ENCODE data around the gene TMEM62.

The TMEM62 gene

DNA sequence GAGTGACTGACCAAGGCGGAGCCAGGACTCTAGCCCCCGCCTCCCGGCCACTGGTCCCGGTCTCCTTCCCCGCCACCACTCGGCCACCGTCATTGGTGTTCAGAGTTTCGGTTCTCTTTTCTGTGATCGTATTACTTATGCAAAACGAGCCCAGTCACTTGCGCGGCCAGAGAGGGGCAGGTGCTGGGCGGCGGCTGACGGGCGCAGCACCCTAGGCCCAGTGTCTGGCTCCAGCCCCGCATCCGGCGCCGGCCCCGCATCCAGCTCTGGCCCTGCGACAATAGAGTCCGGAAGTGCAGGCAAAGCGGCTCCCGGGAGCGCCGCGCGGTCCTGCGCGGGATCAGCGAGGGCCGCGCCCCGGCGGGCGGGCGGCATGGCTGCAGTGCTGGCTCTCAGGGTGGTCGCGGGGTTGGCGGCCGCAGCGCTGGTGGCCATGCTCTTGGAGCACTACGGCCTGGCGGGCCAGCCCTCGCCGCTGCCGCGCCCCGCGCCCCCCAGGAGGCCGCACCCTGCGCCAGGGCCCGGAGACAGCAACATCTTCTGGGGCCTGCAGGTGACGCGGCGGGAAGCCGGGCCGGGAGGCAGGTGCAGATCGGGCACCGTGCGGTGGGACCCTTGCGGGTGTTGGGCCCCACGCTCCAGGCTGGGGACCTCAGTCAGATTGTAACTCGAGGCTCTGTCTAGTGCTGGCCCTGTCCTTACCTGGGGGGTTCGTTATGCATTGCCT, at the start of gene TMEM62:
Gene TMEM62, plus strand, starts transcription at position 157 of the 727 bp plus-strand sequence. Its CDS starts 217 bp downstream, at position 374.
- DNase-seq (ENCODE audit: low read depth, low spot score), result peak; percentile 35

DNA sequence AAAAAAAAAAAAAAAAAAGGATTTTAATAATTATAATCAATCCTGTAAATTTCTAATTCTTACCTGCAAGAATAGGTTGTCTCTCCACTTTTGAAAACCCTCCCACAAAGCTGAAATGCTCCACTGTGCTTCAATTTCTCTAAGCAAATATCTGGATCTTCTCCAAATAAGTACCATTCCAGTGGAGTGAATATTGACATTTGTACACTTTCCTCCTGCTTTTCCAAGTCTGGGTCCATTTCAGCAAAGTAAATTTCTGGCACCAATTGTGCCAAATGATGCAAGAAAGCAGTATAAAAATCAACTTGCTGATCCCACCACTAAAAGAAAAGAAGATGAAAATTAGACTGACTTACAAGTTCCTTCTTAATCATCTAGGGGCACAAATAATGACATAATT, 47.5 kb upstream of the TMEM62 start:
- DNase-seq (ENCODE audit: low read depth, low spot score), result no peak

DNA sequence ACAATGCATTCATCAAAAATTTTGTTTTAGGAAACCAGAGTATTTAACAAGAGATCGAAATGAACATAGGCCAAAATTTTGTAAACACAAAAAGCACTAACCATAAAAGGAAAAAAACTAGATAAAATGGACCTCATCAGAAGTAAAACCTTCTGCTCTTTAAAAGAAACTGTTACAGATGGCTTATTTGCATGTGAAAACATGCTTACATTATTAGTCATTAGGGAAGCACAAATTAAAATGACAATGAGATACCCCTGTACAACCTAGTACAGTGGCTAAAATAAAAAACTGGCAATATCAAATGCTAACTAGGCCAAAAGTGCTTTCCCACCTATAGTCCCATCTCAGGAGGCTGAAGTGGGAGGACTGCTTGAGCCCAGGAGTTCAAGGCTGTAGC, 46.8 kb upstream of the TMEM62 start:
- no peak for DNase-seq (ENCODE audit: low read depth, low spot score)

DNA sequence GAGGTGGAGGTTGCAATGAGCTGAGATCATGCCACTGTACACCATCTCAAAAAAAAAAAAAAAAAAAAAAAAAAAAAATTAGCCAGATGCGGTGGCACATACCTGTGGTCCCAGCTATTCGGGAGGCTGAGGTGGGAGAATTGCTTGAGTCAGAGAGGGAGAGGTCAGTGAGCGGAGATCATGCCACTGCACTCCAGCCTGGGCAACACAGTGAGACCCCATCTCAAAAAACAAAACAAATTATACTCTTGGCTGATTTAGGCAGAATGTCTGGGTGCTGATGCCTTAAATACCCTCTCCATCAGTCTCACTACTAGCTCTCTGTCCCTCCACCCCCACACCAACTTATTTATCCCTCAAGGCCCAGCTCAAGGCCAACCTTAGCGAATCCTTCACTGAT, 41.5 kb upstream of the TMEM62 start:
- DNase-seq (ENCODE audit: low read depth, low spot score), result no peak

DNA sequence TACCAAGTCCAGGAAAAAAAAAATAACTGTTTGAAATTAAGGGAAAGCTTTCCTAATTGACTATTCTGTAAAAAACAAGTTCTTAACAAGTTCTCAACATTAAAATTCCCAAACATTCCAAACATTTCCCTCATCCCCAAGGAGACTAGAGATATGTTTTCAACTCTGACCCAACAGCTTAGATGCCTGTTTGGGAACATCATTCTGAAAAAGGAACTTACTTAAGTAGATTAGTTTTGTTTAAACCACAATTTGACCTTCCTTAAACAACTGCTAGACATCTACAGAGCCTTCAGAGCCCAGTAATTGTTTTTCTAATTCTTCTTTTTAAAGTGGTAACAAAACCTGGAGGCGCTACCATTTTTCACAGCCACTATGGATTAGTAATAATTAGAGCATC, 40.4 kb upstream of the TMEM62 start:
- DNase-seq (ENCODE audit: low read depth, low spot score), result no peak

DNA sequence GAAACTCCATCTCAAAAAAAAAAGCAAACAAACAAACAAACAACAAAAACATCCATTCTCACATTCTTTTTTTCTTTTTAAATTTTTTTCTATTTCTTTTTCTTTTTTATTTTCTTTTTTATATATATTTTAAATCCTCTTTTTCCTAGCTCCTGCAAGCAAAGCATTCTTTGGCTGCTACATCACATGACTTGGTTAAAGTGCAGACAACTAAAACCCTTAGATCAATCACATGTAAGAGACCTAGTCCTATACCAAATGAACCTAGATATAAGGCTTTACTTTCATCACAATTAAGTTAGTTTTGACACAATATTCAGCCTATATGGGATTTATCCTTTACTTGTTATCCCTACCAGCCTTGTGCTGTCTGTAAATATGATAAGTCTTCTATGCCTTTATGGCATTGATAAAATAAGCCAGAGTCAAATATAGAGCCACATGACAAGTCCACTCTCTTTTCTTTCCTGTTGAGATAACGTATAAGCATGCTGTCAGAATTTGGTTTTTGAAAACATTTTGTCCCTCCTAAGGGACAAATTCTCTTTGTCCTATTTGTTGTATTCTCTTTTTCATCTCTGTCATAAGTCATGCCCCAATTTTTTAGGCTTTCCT, 38.9 kb upstream of the TMEM62 start:
- DNase-seq (ENCODE audit: low read depth, low spot score), result no peak

DNA sequence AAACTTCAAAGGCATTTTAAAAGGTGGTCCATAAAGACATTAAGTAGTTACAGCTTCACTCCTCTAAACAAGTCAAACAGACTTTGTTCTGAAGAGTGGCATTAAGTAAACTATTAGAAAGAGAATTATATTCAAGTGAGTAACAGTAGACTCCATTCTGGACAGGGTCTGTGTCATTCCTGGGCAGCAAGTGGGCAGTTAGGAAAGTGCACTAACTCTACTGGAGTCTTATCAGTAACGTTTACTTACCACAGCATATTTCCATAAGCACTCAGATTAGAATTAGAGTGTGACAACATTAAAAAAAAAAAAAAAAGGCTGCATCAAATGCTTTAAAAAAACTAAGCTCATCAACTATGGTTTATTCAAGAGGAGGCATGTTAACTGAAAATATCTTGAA, 38.1 kb upstream of the TMEM62 start:
- no peak for DNase-seq (ENCODE audit: low read depth, low spot score)

DNA sequence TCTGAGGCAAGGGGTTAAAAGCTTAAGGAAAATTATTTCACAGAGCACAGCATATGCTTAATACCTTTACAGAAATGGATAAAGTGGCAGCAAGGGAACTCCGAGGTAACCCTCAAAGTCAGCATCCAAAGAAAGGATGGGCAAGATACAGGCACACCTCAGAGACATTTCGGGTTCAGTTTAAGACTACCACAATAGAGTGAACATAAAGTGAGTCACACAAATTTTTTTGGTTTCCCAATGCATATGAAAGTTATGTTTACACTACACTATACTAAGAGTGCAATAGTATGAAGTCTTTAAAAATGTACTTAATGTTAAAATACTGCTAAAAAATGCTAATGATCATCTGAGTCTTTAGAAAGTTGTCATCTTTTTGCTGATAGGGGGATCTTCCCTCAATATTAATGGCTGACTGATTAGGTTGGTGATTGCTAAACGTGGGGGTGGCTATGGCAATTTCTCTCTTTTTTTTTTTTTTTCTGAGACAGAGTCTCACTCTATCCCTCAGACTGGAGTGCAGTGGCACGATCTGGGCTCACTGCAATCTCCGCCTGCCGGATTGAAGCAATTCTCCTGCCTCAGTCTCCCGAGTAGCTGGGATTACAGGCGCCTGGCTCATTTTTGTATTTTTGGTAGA, 37.6 kb upstream of the TMEM62 start:
- DNase-seq (ENCODE audit: low read depth, low spot score), result no peak

DNA sequence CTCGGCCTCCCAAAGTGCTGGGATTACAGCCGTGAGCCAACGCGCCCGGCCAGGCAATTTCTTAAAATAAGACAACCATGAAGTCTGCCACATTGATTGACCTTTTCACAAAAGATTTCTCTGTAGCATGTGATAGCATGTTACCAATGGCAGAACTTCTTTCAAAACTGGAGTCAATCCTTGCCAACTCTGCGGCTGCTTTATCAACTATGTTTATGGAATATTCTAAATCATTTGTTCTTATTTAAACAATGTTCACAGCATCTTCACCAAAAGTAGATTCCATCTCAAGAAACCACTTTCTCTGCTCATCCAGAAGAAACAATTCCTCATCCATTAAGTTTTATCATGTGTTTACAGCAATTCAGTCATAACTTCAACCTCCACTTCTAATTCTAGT, 37.0 kb upstream of the TMEM62 start:
- DNase-seq (ENCODE audit: low read depth, low spot score), result no peak

DNA sequence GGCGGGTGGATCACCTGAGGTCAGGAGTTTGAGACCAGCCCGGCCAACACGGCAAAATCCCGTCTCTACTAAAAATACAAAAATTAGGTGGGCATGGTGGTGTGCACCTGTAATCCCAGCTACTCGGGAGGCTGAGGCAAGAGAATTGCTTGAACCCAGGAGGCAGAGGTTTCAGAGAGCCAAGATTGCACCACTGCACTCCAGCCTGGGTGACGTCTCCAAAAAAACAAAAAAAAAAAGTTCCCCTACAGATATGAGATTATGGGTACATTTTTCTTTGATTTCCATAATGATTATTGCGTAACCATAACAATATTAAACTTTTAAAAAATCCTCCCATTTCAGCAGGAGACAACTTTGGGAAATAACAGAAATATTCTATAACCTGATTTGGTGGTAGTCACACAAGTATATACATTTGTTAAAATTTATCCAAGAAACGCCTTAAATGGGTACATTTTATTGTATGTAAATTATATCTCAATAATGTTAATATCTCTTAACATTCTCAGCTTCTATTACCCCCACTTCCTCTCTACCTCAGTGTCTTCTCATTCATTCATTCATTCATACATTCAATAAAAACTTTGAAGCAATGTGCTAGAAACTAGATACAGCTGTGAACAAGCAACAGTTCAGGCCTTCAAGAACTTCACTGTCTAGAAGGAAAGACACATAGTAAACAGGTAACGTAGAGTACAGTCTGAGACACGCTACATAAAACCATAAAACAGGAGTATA, 34.1 kb upstream of the TMEM62 start:
- DNase-seq (ENCODE audit: low read depth, low spot score), result no peak

DNA sequence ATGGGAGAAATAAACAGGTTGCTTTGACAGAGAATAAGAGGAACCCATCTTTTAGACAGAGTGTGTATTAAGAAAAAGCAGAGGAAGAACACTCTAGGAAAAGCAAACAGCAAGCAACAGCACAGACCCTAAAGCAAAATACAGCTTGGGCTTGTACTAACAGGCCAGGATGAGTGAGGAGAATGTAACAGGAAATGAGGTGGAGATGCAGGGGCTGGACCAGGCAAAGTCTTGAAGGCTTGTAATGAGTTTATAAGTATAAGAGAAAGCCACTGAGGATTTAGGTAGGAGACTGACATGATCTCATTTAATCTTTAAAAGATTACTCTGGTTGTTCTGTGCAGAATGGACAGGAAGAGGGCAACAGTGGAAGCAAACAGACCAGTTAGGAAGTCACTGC, 32.4 kb upstream of the TMEM62 start:
- no peak for DNase-seq (ENCODE audit: low read depth, low spot score)

DNA sequence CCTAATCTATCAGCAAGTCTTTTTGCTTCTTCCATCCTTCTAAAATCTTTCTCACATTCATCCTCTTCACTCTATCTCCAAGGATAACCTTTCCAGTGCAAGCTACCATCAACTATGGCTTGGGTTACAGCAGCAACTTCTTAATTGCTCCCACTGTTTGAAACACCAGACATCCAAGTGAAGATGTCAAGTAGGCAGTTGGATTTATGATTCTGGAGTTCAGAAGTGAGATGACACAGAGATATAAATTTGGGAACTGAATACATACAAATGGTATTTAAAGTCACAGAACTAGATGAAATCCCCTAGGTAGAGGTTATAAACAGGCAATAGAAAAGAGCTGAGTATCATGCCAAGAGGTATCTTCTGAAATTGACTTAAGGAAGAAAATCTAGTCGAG, 31.2 kb upstream of the TMEM62 start:
- DNase-seq (ENCODE audit: low read depth, low spot score), result no peak

DNA sequence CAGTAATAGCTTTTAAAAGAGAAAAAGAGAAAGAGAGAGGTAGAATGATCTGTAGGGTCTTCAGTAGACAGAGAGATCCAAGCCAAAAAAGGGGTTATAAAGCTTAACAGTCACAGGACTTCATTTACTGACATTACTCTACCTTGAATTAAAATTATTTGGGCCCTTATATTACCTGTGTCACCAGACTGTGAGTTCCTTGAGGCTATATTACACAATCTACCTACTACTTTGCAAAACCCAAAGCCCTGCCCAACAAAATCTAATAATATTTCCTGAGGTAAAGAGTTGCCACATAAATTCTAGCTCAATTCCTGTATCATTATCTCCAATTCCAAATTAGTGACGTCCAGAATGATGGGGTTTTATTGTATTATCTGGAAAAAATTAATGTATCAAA, 29.5 kb upstream of the TMEM62 start:
- DNase-seq (ENCODE audit: low read depth, low spot score), result no peak

DNA sequence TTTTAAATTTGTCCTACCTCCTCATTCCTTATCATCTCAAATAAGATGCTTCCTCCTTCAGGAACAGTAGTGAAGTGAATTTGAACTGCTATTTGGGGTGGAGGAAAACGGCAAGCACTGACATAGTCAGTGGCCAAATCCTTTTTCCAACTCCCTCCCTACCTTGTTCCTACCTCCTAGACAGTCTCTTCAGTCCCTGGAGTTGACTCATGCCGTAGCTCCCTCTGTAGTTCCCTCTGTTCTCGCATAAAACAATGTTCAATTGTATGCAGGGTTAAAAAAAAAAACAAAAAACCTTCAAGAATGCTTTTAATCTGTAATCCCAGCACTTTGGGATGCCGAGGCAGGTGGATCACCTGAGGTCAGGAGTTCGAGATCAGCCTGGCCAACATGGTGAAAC, 29.0 kb upstream of the TMEM62 start:
- no peak for DNase-seq (ENCODE audit: low read depth, low spot score)

DNA sequence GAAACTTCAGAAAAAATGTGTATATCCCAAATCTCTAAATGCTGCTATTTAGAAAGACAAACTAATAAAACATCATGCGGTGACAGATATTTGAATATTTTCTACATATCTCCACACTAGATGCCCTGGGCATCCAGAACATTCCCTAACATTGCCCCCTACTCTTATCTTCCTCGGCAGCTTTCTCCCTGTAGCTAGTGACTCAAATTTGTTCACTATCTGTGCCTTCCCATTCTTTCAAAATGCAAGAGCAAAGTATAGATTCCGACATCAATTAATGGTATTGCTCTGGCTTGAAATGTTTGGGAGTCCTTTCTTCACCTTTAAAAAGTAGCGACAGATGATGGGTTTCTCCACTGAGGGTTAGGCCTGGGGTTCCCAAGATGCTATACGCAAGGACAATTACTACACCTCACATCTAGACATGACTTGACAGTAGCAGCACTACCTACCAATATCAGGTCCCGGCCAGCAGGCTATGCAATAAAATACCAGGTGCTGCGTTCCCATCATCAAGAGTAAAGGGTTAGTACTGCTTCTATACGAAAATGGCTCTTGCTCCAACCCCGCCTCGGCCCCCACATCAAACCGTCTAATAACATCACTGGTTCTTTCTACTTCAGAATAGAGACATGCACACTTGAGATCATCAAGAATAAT, 28.2 kb upstream of the TMEM62 start:
- no peak for DNase-seq (ENCODE audit: low read depth, low spot score)

DNA sequence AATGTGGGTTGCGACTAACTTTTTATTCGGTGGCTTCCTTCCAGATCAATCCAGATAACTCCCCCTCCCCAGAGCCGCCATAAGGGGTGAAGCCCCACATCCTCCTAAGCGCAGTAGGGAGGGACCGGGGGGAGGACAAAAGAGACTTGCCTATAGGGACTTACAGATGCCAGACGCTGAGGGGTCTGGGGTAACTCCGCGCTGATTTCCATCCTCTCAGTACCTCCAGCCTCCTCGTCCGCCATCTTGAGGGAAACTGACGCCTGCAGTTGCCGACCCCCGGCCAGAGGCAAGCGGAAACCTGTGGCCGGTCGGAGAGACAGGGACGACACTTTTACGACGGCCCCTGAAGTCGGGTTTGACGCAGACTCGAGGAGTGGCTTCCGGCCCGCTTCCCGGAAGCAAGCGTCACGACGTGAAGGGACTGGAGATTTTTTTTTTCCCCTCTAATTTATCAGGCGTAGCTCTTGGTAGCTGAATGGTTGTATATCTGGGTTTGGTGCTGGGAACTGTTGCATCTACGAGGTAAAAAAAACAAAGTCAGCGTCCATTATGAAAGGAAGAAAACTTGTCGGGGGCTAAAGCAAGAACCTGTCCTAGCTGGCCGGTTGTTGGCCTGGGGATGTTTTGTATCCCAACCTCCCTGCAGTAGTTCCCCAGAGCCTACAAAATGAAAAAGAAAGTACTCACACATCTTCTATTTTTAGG, 27.5 kb upstream of the TMEM62 start, which contains the start of gene UBR1:
Gene UBR1, minus strand, starts transcription at position 261 of the 708 bp plus-strand sequence. Its CDS starts 16 bp downstream, at position 245.
- DNase-seq (ENCODE audit: low read depth, low spot score), result peak; percentile 90

DNA sequence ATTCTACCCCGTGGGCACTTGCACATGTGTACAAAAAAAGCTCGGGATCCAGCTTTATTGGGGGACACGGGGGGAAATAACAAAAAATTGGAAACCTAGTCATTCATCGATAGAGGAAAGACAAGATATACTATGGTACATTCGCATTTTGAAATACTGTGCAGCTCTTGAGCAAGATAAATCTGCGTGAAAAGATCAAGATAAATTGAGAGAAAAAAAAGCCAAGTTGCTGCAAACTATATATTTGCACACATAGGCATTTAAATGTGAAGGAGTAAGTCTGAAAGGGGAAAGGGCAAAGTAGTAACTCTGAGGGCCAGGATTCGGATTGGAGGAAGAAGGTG, 26.9 kb upstream of the TMEM62 start:
- DNase-seq (ENCODE audit: low read depth, low spot score), result no peak

DNA sequence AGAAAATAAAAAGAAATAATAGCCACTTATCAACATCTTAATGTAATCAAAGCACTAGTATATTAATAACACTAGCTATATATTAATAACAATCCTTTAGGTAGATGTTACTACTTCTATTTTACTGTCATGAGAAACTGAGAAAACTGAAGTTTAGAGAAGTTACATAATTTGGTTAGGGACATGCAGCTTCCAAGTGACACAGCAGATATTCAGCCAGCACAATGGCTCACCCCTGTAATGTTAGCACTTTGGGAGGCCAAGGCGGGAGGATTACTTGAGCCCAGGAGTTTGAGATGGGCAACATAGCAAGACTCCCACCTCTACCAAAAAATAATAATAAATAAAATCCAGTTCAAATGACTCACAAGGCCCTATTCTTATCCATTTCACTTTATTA, 25.6 kb upstream of the TMEM62 start:
- no peak for DNase-seq (ENCODE audit: low read depth, low spot score)

DNA sequence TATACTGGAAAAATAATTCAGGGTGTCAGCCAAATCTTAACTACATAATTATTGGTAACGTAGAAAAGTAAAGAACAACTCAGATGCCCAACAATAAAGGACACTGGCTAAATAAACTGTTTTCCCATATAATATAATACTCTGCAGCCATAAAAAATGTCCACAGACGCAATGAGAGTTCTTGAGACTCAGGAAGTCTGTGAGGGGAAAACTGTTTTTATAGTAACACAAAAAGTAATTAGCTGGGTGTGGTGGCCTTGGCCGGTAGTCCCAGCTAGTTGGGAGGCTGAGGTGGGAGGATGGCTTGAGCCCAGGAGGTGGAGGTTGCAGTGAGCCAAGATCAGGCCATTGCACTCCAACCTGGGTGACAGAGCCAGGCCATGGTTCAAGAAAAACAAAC, 22.0 kb upstream of the TMEM62 start:
- no peak for DNase-seq (ENCODE audit: low read depth, low spot score)

DNA sequence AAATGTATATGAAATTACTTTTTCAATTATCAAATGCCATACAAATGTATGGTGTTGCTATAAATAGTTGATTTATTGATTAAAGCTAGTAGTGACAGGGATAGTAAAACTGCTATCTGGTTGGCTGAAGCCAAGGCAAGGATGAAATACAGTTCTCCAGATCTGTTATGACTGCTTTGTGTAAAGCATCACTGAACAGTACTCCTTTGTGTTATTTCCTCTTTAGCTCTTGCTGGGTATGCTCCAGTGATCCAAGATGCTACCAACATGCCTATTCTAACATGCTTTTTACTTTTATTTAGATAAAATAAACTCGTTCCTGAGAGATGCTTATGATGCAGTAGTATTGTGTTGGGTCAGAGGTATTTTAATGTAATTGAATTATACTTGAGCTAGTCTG, 15.1 kb upstream of the TMEM62 start:
- DNase-seq (ENCODE audit: low read depth, low spot score), result no peak

DNA sequence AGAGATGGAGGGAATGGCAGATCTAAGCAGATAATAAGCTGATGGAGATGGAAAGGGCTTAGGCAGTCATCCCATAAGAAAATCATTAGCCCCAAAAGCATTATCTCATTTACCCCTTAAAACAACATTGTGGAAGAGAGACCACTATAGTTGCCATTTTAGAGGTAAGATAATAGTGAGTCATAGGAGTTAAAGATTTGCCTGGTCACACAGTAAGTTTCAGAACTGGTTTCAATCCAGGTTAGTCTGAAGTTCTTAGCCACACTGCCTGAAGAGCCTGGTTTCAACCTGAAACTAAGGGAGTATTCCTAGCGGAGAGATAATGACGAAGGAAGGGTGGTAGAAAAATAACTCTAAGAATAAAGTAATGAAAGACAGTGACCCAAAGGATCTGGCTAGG, 14.6 kb upstream of the TMEM62 start:
- DNase-seq (ENCODE audit: low read depth, low spot score), result no peak

Data from iPS DF 19.7 (cell line).